ENCODE measurements around the gene MSANTD1. TPM values are rescaled to one million over a fixed set of nuclear protein-coding genes. Genes with fewer than 3 reads are reported as not detected.

Gene MSANTD1
- total and polyA plus RNA-seq, 4 donors: 0.33 to 3.5 (median 1.9) TPM; not detected in 1

- 81 to 85% methylated on average over 23 of the region's 23 CpGs for WGBS, 2 donors
- H3K36me3 ChIP-seq (ENCODE audit: control insufficient read depth in 1 of 2, insufficient read depth in 2 of 2, low read length in 1 of 2): peaks cover 0 to 12% of the 10 kb centered on the region in 2 donors
Measured at GRCh38 chr4:3234171-3235029, 14.6 kb upstream of the MSANTD1 start.

GRCh38 chr4:3235030-3235345 is 14.0 kb upstream of the MSANTD1 start:
- Histone ChIP-seq H3K27ac (ENCODE audit: low read depth in 1 of 2, low read length in 2 of 2) (no peak overlapping the region), H3K27me3 (ENCODE audit: control insufficient read depth in 1 of 2, insufficient read depth in 2 of 2, low read length in 1 of 2) (no peaks in the 10 kb centered on the region), H3K9me3 (ENCODE audit: control insufficient read depth, low read length) (no peaks in the 10 kb centered on the region), H3K4me1 (ENCODE audit: control insufficient read depth in 1 of 2, insufficient read depth in 2 of 2, low read length in 2 of 2) (no peaks in the 10 kb centered on the region), H3K36me3 (ENCODE audit: control insufficient read depth in 1 of 2, insufficient read depth in 2 of 2, low read length in 1 of 2) (peaks cover 0 to 12% of the 10 kb centered on the region in 2 donors), H3K4me3 (ENCODE audit: low read length in 2 of 2) (no peak overlapping the region)
- DNase-seq: no peak
- ATAC-seq (ENCODE audit: low FRiP score): no peak
- intact Hi-C loops (cut with DNase I): no loop called here
- WGBS, 2 donors: 89 to 92% methylated on average over 14 of the region's 14 CpGs

More at GRCh38 chr4:3234171-3235029, 14.6 kb upstream of the MSANTD1 start:
- intact Hi-C loops (cut with DNase I): no loop called here
- Histone ChIP-seq H3K4me3 (ENCODE audit: low read length in 2 of 2) (no peak overlapping the region), H3K27ac (ENCODE audit: low read depth in 1 of 2, low read length in 2 of 2) (no peak overlapping the region), H3K4me1 (ENCODE audit: control insufficient read depth in 1 of 2, insufficient read depth in 2 of 2, low read length in 2 of 2) (no peaks in the 10 kb centered on the region), H3K27me3 (ENCODE audit: control insufficient read depth in 1 of 2, insufficient read depth in 2 of 2, low read length in 1 of 2) (no peaks in the 10 kb centered on the region), H3K9me3 (ENCODE audit: control insufficient read depth, low read length) (no peaks in the 10 kb centered on the region)
- ATAC-seq (ENCODE audit: low FRiP score): no peak
- DNase-seq: no peak

GRCh38 chr4:3235581-3235980 is 13.4 kb upstream of the MSANTD1 start:
- intact Hi-C loops (cut with DNase I): no loop called here
- Histone ChIP-seq H3K27ac (ENCODE audit: low read depth in 1 of 2, low read length in 2 of 2) (no peak overlapping the region), H3K27me3 (ENCODE audit: control insufficient read depth in 1 of 2, insufficient read depth in 2 of 2, low read length in 1 of 2) (no peaks in the 10 kb centered on the region), H3K4me3 (ENCODE audit: low read length in 2 of 2) (no peak overlapping the region), H3K4me1 (ENCODE audit: control insufficient read depth in 1 of 2, insufficient read depth in 2 of 2, low read length in 2 of 2) (no peaks in the 10 kb centered on the region), H3K9me3 (ENCODE audit: control insufficient read depth, low read length) (no peaks in the 10 kb centered on the region), H3K36me3 (ENCODE audit: control insufficient read depth in 1 of 2, insufficient read depth in 2 of 2, low read length in 1 of 2) (peaks cover 0 to 9% of the 10 kb centered on the region in 2 donors)
- ATAC-seq (ENCODE audit: low FRiP score) (no peak), DNase-seq (no peak)
- WGBS, 2 donors: 91 to 93% methylated on average over 11 of the region's 11 CpGs

GRCh38 chr4:3236326-3236878 is 12.6 kb upstream of the MSANTD1 start:
- intact Hi-C loops (cut with DNase I): no loop called here
- H3K9me3 ChIP-seq (ENCODE audit: control insufficient read depth, low read length): no peaks in the 10 kb centered on the region
- no peak overlapping the region for H3K27ac ChIP-seq (ENCODE audit: low read depth in 1 of 2, low read length in 2 of 2)
- H3K27me3 ChIP-seq (ENCODE audit: control insufficient read depth in 1 of 2, insufficient read depth in 2 of 2, low read length in 1 of 2): no peaks in the 10 kb centered on the region
- H3K4me1 ChIP-seq (ENCODE audit: control insufficient read depth in 1 of 2, insufficient read depth in 2 of 2, low read length in 2 of 2): no peaks in the 10 kb centered on the region
- ATAC-seq (ENCODE audit: low FRiP score) (no peak), DNase-seq (no peak)
- H3K4me3 ChIP-seq (ENCODE audit: low read length in 2 of 2): no peak overlapping the region
- peaks cover 0 to 5% of the 10 kb centered on the region in 2 donors for H3K36me3 ChIP-seq (ENCODE audit: control insufficient read depth in 1 of 2, insufficient read depth in 2 of 2, low read length in 1 of 2)
- WGBS, 2 donors: 88 to 89% methylated on average over 9 of the region's 9 CpGs

GRCh38 chr4:3237266-3237665 is 11.7 kb upstream of the MSANTD1 start:
- no peaks in the 10 kb centered on the region for H3K4me1 ChIP-seq (ENCODE audit: control insufficient read depth in 1 of 2, insufficient read depth in 2 of 2, low read length in 2 of 2)
- WGBS, 2 donors: 93 to 94% methylated on average over 19 of the region's 19 CpGs
- peaks cover 0 to 5% of the 10 kb centered on the region in 2 donors for H3K36me3 ChIP-seq (ENCODE audit: control insufficient read depth in 1 of 2, insufficient read depth in 2 of 2, low read length in 1 of 2)
- H3K27me3 ChIP-seq (ENCODE audit: control insufficient read depth in 1 of 2, insufficient read depth in 2 of 2, low read length in 1 of 2): no peaks in the 10 kb centered on the region
- no peaks in the 10 kb centered on the region for H3K9me3 ChIP-seq (ENCODE audit: control insufficient read depth, low read length)
- ATAC-seq (ENCODE audit: low FRiP score) (no peak), DNase-seq (no peak)
- intact Hi-C loops (cut with DNase I): no loop called here
- H3K27ac ChIP-seq (ENCODE audit: low read depth in 1 of 2, low read length in 2 of 2): no peak overlapping the region
- no peak overlapping the region for H3K4me3 ChIP-seq (ENCODE audit: low read length in 2 of 2)

- intact Hi-C loops (cut with DNase I): no loop called here
- WGBS, 2 donors: 87 to 89% methylated on average over 26 of the region's 26 CpGs
- ATAC-seq (ENCODE audit: low FRiP score) (no peak), DNase-seq (no peak)
- Histone ChIP-seq H3K4me3 (ENCODE audit: low read length in 2 of 2) (no peak overlapping the region), H3K9me3 (ENCODE audit: control insufficient read depth, low read length) (no peaks in the 10 kb centered on the region), H3K27me3 (ENCODE audit: control insufficient read depth in 1 of 2, insufficient read depth in 2 of 2, low read length in 1 of 2) (no peaks in the 10 kb centered on the region), H3K27ac (ENCODE audit: low read depth in 1 of 2, low read length in 2 of 2) (no peak overlapping the region), H3K36me3 (ENCODE audit: control insufficient read depth in 1 of 2, insufficient read depth in 2 of 2, low read length in 1 of 2) (peaks cover 0 to 5% of the 10 kb centered on the region in 2 donors), H3K4me1 (ENCODE audit: control insufficient read depth in 1 of 2, insufficient read depth in 2 of 2, low read length in 2 of 2) (no peaks in the 10 kb centered on the region)
Measured at GRCh38 chr4:3237712-3238560, 11.0 kb upstream of the MSANTD1 start.

- H3K27ac ChIP-seq (ENCODE audit: low read depth in 1 of 2, low read length in 2 of 2): no peak overlapping the region
- H3K4me1 ChIP-seq (ENCODE audit: control insufficient read depth in 1 of 2, insufficient read depth in 2 of 2, low read length in 2 of 2): no peaks in the 10 kb centered on the region
- ATAC-seq (ENCODE audit: low FRiP score) (no peak), DNase-seq (no peak)
- intact Hi-C loops (cut with DNase I): no loop called here
- no peaks in the 10 kb centered on the region for H3K9me3 ChIP-seq (ENCODE audit: control insufficient read depth, low read length)
- peaks cover 0 to 5% of the 10 kb centered on the region in 2 donors for H3K36me3 ChIP-seq (ENCODE audit: control insufficient read depth in 1 of 2, insufficient read depth in 2 of 2, low read length in 1 of 2)
- H3K27me3 ChIP-seq (ENCODE audit: control insufficient read depth in 1 of 2, insufficient read depth in 2 of 2, low read length in 1 of 2): no peaks in the 10 kb centered on the region
- 84 to 87% methylated on average over 18 of the region's 18 CpGs for WGBS, 2 donors
- H3K4me3 ChIP-seq (ENCODE audit: low read length in 2 of 2): no peak overlapping the region
Measured at GRCh38 chr4:3238721-3239120, 10.2 kb upstream of the MSANTD1 start.

- no peak for ATAC-seq (ENCODE audit: low FRiP score)
- Histone ChIP-seq H3K4me3 (ENCODE audit: low read length in 2 of 2) (no peak overlapping the region), H3K27me3 (ENCODE audit: control insufficient read depth in 1 of 2, insufficient read depth in 2 of 2, low read length in 1 of 2) (no peaks in the 10 kb centered on the region), H3K36me3 (ENCODE audit: control insufficient read depth in 1 of 2, insufficient read depth in 2 of 2, low read length in 1 of 2) (peaks cover 0 to 5% of the 10 kb centered on the region in 2 donors), H3K9me3 (ENCODE audit: control insufficient read depth, low read length) (no peaks in the 10 kb centered on the region), H3K27ac (ENCODE audit: low read depth in 1 of 2, low read length in 2 of 2) (no peak overlapping the region), H3K4me1 (ENCODE audit: control insufficient read depth in 1 of 2, insufficient read depth in 2 of 2, low read length in 2 of 2) (no peaks in the 10 kb centered on the region)
- 94 to 95% methylated on average over 11 of the region's 11 CpGs for WGBS, 2 donors
- intact Hi-C loops (cut with DNase I): no loop called here
- DNase-seq: no peak
Measured at GRCh38 chr4:3239303-3239702, 9.7 kb upstream of the MSANTD1 start.
